HL-60 (cell line): ENCODE data around the gene SLC35A5.

ENCODE experiments used
- CTCF ChIP-seq: IDR thresholded peaks from one replicate; pipeline ENCODE4 v1.5.1; 2011; ENCODE audit warnings: low read length, control low read depth, inconsistent platforms; ENCODE audit not compliant: insufficient read depth
- POLR2AphosphoS5 ChIP-seq: IDR thresholded peaks from 2 replicates; pipeline ENCODE4 v1.6.1; 2012; ENCODE audit warnings: low read depth
- SPI1 ChIP-seq: IDR thresholded peaks from 2 replicates; pipeline ENCODE4 v1.6.1; 2012; ENCODE audit warnings: low read depth, mild to moderate bottlenecking, borderline replicate concordance

GRCh38 chr3:112530573-112530972 is 31.3 kb upstream of the SLC35A5 start:
- TF ChIP-seq POLR2AphosphoS5 (no peak), CTCF (no peak), SPI1 (no peak)
